SK-N-MC (cell line): Measurements from ENCODE around the gene PDSS2.

Source experiments
- DNase-seq: peaks from one replicate; pipeline ENCODE4 v3.0.0-alpha.2; 2011; ENCODE audit warnings: low read depth, low spot score
- H3K27ac ChIP-seq: fragments of 200-600 bp; sonication (generic); 2 replicates; pipeline ENCODE4 v1.5.1; 2016; ENCODE audit warnings: mixed run types
- H3K36me3 ChIP-seq: fragments of 200-600 bp; sonication (generic); 2 replicates; pipeline ENCODE4 v1.6.1; 2017; ENCODE audit warnings: antibody characterized with exemption, low read length, mixed read lengths; ENCODE audit not compliant: insufficient read depth
- H3K4me3 ChIP-seq: fragments of 200-600 bp; sonication (generic); 2 replicates; pipeline ENCODE4 v1.5.1; 2016
- H3K9ac ChIP-seq: fragments of 200-600 bp; sonication (generic); 2 replicates; pipeline ENCODE4 v1.8.0; 2017; ENCODE audit warnings: mixed run types, mixed read lengths; ENCODE audit not compliant: insufficient read length
- H3K9me3 ChIP-seq: fragments of 200-600 bp; sonication (generic); 2 replicates; pipeline ENCODE4 v1.6.1; 2017; ENCODE audit warnings: low read depth, mild to moderate bottlenecking, antibody characterized with exemption, low read length, moderate library complexity, mixed read lengths
- EZH2 ChIP-seq: fragments of 200-600 bp; sonication (generic); IDR thresholded peaks from one replicate; pipeline ENCODE4 v1.6.1; 2017; ENCODE audit warnings: antibody characterized with exemption
- FOXP2 ChIP-seq: optimal IDR thresholded peaks from 2 replicates; pipeline ENCODE3; 2011; ENCODE audit warnings: mild to moderate bottlenecking, moderate library complexity; ENCODE audit not compliant: insufficient read depth; ENCODE audit errors: extremely low read length, control extremely low read depth
- POLR2AphosphoS5 ChIP-seq: IDR thresholded peaks from 2 replicates; pipeline ENCODE4 v1.6.1; 2012; ENCODE audit warnings: mild to moderate bottlenecking, low read depth, low read length, borderline replicate concordance

PDSS2 gene

GRCh38 chr6:107235511-107235910 is 223.9 kb downstream of the PDSS2 start:
- DNase-seq, result no peak
- H3K9ac ChIP-seq, result no peak overlapping the region
- TF ChIP-seq FOXP2 (no peak), POLR2AphosphoS5 (no peak), EZH2 (no peak)

DNA sequence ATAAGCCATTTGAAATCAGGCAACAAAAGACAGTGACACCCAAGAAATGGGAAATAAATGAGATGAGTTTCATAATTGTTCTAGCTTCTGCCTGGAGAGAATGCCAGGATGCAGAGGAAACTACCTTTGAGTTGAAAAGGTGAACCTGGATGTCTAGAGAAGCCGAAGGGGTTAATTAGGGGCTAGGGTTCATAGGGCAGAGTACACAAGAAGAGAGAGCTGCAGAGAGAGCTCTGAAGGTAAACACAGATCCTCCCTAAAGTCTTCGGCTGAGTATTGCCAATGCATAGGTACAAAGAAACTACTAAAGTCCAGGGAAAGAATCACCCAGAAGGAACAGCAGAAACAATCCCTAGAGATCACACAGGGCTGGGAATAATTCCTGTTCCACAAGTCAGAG is 224.4 kb downstream of the PDSS2 start:
- H3K27ac ChIP-seq, result 0 out of 2 replicates have a peak overlapping the region, but pooled peaks have one; percentile 64
- H3K36me3 ChIP-seq, result peaks cover 7% of the 10 kb centered on the region; the same call in 1 of the 2 replicates
- H3K4me3 ChIP-seq, result no peak overlapping the region
- H3K9me3 ChIP-seq, result no peaks in the 10 kb centered on the region; the same call in 1 of the 2 replicates
- no peak overlapping the region for H3K9ac ChIP-seq
- TF ChIP-seq EZH2 (no peak), POLR2AphosphoS5 (no peak)
- DNase-seq, result no peak

More at GRCh38 chr6:107235511-107235910, 223.9 kb downstream of the PDSS2 start:
- Histone ChIP-seq H3K9me3 (no peaks in the 10 kb centered on the region; the same call in 1 of the 2 replicates), H3K36me3 (peaks cover 7% of the 10 kb centered on the region; the same call in 1 of the 2 replicates), H3K4me3 (no peak overlapping the region), H3K27ac (peak overlapping the region; percentile 64; the same call in 1 of the 2 replicates)

GRCh38 chr6:107231243-107231642 is 228.1 kb downstream of the PDSS2 start:
- Histone ChIP-seq H3K9ac (no peak overlapping the region), H3K27ac (no peak overlapping the region), H3K9me3 (no peaks in the 10 kb centered on the region; the same call in 1 of the 2 replicates), H3K4me3 (no peak overlapping the region), H3K36me3 (no peaks in the 10 kb centered on the region)
- DNase-seq, result no peak
- TF ChIP-seq FOXP2 (no peak), POLR2AphosphoS5 (no peak), EZH2 (no peak)

- TF ChIP-seq FOXP2, result no peak
- no peak for TF ChIP-seq EZH2
- no peak for TF ChIP-seq POLR2AphosphoS5
- Histone ChIP-seq H3K4me3 (no peak overlapping the region), H3K36me3 (no peaks in the 10 kb centered on the region), H3K9me3 (no peaks in the 10 kb centered on the region), H3K27ac (no peak overlapping the region), H3K9ac (no peak overlapping the region)
- no peak for DNase-seq
Observed at GRCh38 chr6:107230448-107230847, 228.9 kb downstream of the PDSS2 start.

GRCh38 chr6:107230024-107230423 is 229.3 kb downstream of the PDSS2 start:
- Histone ChIP-seq H3K27ac (no peak overlapping the region), H3K4me3 (no peak overlapping the region), H3K9ac (no peak overlapping the region), H3K9me3 (no peaks in the 10 kb centered on the region), H3K36me3 (no peaks in the 10 kb centered on the region)
- DNase-seq, result no peak
- TF ChIP-seq FOXP2 (no peak), EZH2 (no peak), POLR2AphosphoS5 (no peak)

DNA sequence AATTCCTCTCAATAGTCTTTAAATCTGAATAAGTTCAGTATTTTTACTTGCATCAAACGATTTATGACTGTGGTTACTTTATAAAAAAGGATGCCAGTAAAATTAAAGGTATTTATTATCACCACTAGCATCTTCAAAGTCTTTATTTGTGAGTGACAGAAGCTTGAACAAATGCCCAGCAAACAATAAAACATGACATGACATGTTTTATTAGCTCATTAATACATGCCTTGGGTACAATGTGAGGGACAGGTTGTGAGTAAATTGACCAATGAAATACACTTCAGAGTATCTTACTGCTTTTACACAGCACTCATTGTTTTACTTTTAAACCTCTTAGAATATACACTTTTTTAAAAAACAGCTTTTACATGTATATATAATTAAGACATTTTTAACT is 230.6 kb downstream of the PDSS2 start:
- H3K27ac ChIP-seq, result no peak overlapping the region
- H3K36me3 ChIP-seq, result no peaks in the 10 kb centered on the region
- no peaks in the 10 kb centered on the region for H3K9me3 ChIP-seq
- no peak overlapping the region for H3K9ac ChIP-seq
- DNase-seq, result no peak
- TF ChIP-seq FOXP2, result no peak
- no peak for TF ChIP-seq POLR2AphosphoS5
- no peak for TF ChIP-seq EZH2
- no peak overlapping the region for H3K4me3 ChIP-seq

DNA sequence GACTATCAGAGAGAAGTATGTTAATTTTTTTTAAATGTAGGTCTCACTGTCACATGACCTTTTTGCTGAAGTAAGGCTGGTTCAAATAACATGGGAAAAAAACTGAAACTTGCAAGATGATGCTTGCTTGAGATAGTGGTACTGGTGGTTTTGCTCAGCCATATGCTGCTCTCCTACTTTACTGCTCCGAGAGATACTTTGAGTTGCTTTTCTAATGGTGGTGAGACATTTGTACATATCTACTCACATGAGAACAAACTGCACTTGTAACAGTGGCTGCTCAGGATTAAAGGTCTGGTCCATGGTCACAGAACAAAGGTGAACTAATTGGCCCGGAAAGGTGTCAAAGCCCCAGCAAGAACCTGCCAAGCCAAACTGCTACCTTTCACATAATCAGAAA is 237.8 kb downstream of the PDSS2 start:
- no peaks in the 10 kb centered on the region for H3K9me3 ChIP-seq
- no peaks in the 10 kb centered on the region for H3K36me3 ChIP-seq
- TF ChIP-seq FOXP2 (no peak), POLR2AphosphoS5 (no peak), EZH2 (no peak)
- H3K4me3 ChIP-seq, result no peak overlapping the region
- H3K9ac ChIP-seq, result no peak overlapping the region
- no peak overlapping the region for H3K27ac ChIP-seq
- no peak for DNase-seq

DNA sequence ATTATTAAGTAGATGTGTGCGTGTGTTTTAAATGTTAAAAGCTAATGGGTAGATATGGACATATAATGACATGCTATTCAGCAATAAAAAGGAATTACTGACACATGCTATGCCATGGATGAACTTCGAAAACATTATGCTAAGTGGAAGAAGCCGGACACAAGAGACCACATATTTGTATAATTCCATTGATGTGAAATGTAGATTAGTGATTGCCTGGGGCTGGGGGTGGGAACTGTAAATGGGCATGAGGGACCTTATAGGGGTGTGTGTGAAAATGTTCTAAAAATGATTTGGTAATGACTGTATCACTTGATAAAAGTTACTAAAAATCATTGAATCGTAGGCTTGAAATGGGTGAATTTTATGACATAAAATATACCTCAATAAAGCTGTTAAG is 239.5 kb downstream of the PDSS2 start:
- Histone ChIP-seq H3K9ac (no peak overlapping the region), H3K4me3 (no peak overlapping the region), H3K36me3 (no peaks in the 10 kb centered on the region), H3K27ac (no peak overlapping the region), H3K9me3 (no peaks in the 10 kb centered on the region)
- DNase-seq, result no peak
- TF ChIP-seq EZH2, result no peak

GRCh38 chr6:107218142-107218541 is 241.2 kb downstream of the PDSS2 start:
- Histone ChIP-seq H3K4me3 (no peak overlapping the region), H3K9me3 (no peaks in the 10 kb centered on the region), H3K9ac (no peak overlapping the region), H3K27ac (no peak overlapping the region), H3K36me3 (no peaks in the 10 kb centered on the region)
- no peak for DNase-seq
- TF ChIP-seq FOXP2 (no peak), POLR2AphosphoS5 (no peak), EZH2 (no peak)
